Ecto neural progenitor cell (in vitro differentiated cells): ENCODE measurements around the gene MAPK8.

Experiments
- DNase-seq: peaks from one replicate; pipeline ENCODE4 v3.0.0-alpha.2; 2018; ENCODE audit warnings: low spot score

MAPK8 gene

GRCh38 chr10:48384699-48384982 lies 78.2 kb downstream of the MAPK8 start:
- DNase-seq, result no peak

GRCh38 chr10:48389272-48389671 lies 82.8 kb downstream of the MAPK8 start:
- no peak for DNase-seq

- DNase-seq, result no peak
These were observed 83.5 kb downstream of the MAPK8 start for GRCh38 chr10:48389846-48390557.

GRCh38 chr10:48390558-48390871 lies 84.0 kb downstream of the MAPK8 start:
- no peak for DNase-seq

GRCh38 chr10:48390933-48391845 lies 84.7 kb downstream of the MAPK8 start:
- no peak for DNase-seq

GRCh38 chr10:48391994-48392393 lies 85.5 kb downstream of the MAPK8 start:
- DNase-seq, result no peak

- DNase-seq, result no peak
These were observed 91.8 kb downstream of the MAPK8 start for GRCh38 chr10:48398261-48398660.

GRCh38 chr10:48399056-48399541 lies 92.6 kb downstream of the MAPK8 start:
- no peak for DNase-seq

- no peak for DNase-seq
These were observed 93.1 kb downstream of the MAPK8 start for GRCh38 chr10:48399551-48399950.

GRCh38 chr10:48400129-48400849 lies 93.8 kb downstream of the MAPK8 start:
- DNase-seq, result no peak

GRCh38 chr10:48400850-48401220 lies 94.4 kb downstream of the MAPK8 start:
- no peak for DNase-seq

GRCh38 chr10:48404646-48405045 lies 98.2 kb downstream of the MAPK8 start:
- no peak for DNase-seq

- DNase-seq, result no peak
These were observed 99.7 kb downstream of the MAPK8 start for GRCh38 chr10:48406204-48406603.

GRCh38 chr10:48406658-48407057 lies 100.2 kb downstream of the MAPK8 start:
- no peak for DNase-seq

- no peak for DNase-seq
These were observed 104.0 kb downstream of the MAPK8 start for GRCh38 chr10:48410503-48410902.

- no peak for DNase-seq
These were observed 105.0 kb downstream of the MAPK8 start for GRCh38 chr10:48411510-48411909.

- DNase-seq, result no peak
These were observed 105.6 kb downstream of the MAPK8 start for GRCh38 chr10:48412081-48412480.

GRCh38 chr10:48412933-48413332 lies 106.5 kb downstream of the MAPK8 start:
- DNase-seq, result no peak

- DNase-seq, result no peak
These were observed 107.7 kb downstream of the MAPK8 start for GRCh38 chr10:48414160-48414559.

- DNase-seq, result no peak
These were observed 108.3 kb downstream of the MAPK8 start for GRCh38 chr10:48414778-48415177.

GRCh38 chr10:48416584-48417232 lies 110.2 kb downstream of the MAPK8 start:
- no peak for DNase-seq

- DNase-seq, result no peak
These were observed 110.9 kb downstream of the MAPK8 start for GRCh38 chr10:48417374-48417773.
